GM19463 (cell line): ENCODE results near the gene NDUFB10.
"Not testable (repeated sequence)": the region's sequence is repeated elsewhere in the genome, so short reads cannot be mapped to it uniquely, and the experiment has no call there.

ENCODE experiments used
- ATAC-seq: cut with Tn5 transposase; IDR thresholded peaks from one replicate; pipeline ENCODE4 v1.9.1; 2021; ENCODE audit warnings: mild to moderate bottlenecking, moderate library complexity; ENCODE audit not compliant: unreplicated experiment

Gene NDUFB10

GRCh38 chr16:1944612-1945199 lies 14.6 kb upstream of the NDUFB10 start:
- no peak for ATAC-seq

- ATAC-seq, result no peak
Observed at GRCh38 chr16:1945559-1946391, 13.6 kb upstream of the NDUFB10 start.

- ATAC-seq, result no peak
Observed at GRCh38 chr16:1946495-1947368, 12.6 kb upstream of the NDUFB10 start.

GRCh38 chr16:1947369-1947670 lies 12.0 kb upstream of the NDUFB10 start:
- ATAC-seq, result no peak

DNA sequence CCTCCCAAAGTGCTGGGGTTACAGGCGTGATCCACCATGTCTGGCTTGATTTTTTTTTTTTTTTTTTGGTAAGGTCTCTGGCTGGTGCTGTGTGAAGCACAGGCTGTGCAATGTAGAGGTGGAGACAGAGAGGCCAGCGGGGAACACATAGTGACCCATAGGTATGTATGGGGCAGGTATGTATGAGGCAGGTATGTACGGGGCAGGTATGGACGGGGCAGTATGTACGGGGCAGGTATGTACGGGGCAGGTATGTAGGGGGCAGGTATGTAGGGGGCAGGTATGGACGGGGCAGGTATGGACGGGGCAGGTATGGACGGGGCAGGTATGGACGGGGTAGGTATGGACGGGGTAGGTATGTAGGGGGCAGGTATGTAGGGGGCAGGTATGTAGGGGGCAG lies 9.8 kb upstream of the NDUFB10 start:
- ATAC-seq, result no peak

DNA sequence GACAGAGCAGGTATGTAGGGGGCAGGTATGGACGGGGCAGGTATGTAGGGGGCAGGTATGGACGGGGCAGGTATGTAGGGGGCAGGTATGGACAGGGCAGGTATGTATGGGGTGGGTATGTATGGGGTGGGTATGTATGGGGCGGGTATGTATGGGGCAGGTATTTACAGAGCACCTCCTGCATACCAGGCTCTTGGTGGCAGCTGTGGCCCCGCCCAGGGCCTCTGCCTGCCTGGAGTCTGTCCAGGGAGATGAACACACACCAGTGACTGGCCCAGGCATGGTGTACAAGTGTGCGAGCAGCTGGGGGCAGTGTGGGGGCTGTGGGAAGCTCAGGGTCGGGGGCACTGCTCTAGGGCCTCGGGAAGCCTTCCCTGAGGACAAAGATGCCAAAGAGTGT lies 9.3 kb upstream of the NDUFB10 start:
- no peak for ATAC-seq

DNA sequence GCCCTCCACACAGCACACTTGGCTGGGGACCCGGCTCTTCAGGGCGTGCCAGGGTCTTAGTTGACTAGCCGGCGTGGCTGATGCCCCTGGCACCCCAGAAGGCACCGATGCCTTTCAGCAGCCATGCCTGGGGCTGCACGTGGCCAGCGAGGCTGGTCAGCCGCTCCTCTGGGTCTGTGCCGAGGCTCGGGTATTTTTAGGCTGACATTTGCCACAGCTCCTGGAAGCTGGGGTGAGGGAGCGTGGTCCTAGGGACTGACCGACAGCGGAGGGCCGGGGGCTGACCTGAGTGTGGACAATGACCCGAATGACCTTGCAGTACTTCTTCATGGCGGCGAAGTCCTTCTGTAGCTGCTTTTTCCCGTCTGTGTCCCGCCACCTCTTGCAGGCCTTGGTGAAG lies 8.8 kb upstream of the NDUFB10 start:
- no peak for ATAC-seq

DNA sequence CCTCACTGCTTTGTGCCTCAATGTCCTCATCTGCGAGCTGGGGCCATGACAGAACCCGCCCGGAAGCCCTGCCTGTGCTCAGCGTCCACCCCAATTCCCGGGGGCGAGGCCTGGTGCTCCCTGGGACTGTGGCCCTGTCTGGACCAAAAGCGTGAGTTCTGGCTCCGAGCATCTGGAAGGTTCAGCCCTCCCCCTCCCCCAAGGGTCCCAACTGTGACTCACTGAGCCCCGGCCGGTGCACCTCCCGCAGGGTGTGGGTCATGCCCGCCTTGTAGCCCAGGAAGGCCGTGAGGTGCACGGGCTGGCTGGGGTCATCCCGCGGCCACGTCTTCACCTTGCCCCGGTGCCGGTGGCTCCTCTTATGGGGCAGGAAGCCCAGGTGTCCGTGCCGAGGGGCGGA lies 5.6 kb upstream of the NDUFB10 start:
- ATAC-seq, result no peak

- ATAC-seq, result not testable (repeated sequence)
Observed at GRCh38 chr16:1957434-1958142, 1.8 kb upstream of the NDUFB10 start.

- ATAC-seq, result not testable (repeated sequence)
Observed at GRCh38 chr16:1958143-1958491, 1.2 kb upstream of the NDUFB10 start.

GRCh38 chr16:1958715-1959268 lies 546 bp upstream of the NDUFB10 start:
- no peak for ATAC-seq

DNA sequence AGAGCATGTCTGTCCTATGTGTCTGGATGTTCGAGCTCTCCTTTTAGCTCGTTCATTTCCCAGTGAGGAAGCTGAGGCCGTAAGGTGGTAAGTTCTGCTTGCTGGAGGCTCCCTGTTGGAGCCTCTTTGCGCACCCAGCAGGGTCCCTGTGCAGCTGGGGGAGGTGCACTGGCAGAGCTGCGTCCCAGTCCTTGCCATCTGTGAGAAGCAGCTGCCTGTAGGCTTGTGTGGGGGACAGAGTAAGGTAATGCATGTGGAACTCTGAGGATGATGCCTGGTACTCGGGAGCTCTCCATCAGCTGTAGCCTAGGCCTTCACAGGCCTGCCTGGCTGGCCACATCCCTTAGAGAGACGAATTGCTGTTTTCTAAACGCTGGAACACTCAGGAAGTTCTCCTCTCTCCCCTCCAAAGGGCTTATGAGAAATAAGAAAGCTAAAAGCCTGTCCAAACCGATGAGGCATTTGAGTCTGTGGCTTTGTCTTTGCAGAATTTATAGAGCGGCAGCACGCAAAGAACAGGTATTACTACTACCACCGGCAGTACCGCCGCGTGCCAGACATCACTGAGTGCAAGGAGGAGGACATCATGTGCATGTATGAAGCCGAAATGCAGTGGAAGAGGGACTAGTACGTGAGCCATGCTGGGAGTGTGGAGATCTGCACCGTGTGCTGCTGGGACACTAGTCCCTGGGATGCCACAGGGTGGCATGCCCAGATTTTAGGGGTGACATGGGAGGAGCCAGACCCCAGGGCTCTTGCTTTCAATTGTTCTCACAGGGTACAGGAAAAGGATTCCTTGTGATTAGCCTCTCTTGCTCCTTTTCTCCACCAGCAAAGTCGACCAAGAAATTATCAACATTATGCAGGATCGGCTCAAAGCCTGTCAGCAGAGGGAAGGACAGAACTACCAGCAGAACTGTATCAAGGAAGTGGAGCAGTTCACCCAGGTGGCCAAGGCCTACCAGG lies 1.6 kb downstream of the NDUFB10 start:
- no peak for ATAC-seq

DNA sequence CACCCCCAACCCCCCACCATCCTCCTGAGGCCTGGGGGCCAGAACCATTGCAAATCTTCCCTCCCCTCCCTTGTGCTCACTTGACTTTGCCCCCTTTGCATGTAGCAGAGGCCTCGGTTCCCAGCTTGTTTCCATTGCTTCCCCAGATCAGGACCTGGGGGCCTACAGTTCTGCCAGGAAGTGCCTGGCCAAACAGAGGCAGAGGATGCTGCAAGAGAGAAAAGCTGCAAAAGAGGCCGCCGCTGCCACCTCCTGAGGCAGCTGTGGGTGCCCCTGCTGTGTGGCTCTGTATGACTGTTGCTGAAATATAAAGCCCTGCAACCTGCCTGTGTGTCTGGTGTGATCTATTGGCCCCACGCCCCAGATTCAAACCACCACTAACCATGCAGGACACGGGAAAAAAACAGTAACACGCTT lies 2.3 kb downstream of the NDUFB10 start:
- no peak for ATAC-seq

DNA sequence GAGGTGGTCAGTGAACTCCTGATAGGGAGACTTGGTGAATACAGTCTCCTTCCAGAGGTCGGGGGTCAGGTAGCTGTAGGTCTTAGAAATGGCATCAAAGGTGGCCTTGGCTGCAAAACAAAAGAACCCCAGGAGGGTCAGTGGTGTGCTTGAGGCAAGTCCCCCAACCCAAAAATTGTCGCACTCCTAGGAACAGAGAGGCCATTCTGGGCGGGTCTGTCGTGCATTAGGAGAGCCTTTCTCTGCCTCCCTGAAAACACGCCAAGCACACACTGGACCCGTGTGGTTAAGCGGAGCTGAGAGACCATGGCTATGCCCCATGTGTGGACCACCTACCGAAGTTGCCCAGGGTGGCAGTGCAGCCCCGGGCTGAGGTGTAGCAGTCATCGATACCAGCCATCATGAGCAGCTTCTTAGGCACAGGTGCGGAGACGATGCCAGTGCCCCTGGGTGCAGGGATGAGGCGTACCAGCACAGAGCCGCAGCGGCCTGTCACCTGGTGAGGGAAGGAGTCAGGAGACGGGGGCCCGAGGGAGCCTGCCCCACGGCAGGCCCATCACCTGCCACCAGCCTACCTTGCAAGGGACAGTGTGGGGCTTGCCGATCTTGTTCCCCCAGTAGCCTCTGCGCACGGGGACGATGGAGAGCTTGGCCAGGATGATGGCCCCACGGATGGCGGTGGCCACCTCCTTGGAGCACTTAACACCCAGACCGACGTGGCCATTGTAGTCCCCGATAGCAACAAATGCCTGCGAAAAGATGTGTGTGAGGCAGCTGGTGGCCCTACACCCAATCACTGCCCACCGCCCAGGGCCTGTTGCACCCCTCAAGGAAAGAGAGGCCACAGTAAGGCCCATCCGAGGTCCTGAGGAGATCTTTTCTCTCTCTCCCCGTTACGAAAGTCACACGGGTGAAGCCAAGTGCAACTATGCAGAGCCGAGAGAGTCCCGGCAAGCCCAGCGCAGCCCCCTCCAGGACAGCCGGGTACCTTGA lies 3.1 kb downstream of the NDUFB10 start:
- ATAC-seq, result not testable (repeated sequence)

- ATAC-seq, result peak; percentile 2
Observed at GRCh38 chr16:1963806-1964505, 4.6 kb downstream of the NDUFB10 start.

GRCh38 chr16:1964506-1965395 lies 5.4 kb downstream of the NDUFB10 start, which contains the start of gene RPS2:
TSS of gene RPS2 (minus strand) at chr16:1964826. CDS start at chr16:1964625, 201 bp downstream.
- peak; percentile 90 for ATAC-seq
